Stomach smooth muscle (tissue), 2 donors: ENCODE data around the gene OR10G8.

Source experiments
- H3K27ac ChIP-seq: one replicate; pipeline ENCODE4 v1.7.0; 2013; ENCODE audit warnings: mild to moderate bottlenecking, low read length, inconsistent platforms
- H3K27me3 ChIP-seq, 2 donors: one replicate each; pipeline ENCODE4 v1.7.0; 2013; ENCODE audit warnings: low read length in 2 of 2; ENCODE audit not compliant: insufficient read depth in 2 of 2, control insufficient read depth in 1 of 2
- H3K36me3 ChIP-seq, 2 donors: one replicate each; pipeline ENCODE4 v1.7.0; 2013; ENCODE audit warnings: low read length in 2 of 2; ENCODE audit not compliant: control insufficient read depth in 2 of 2, insufficient read depth in 2 of 2
- H3K4me1 ChIP-seq: one replicate; pipeline ENCODE4 v1.7.0; 2013; ENCODE audit warnings: low read length; ENCODE audit not compliant: control insufficient read depth, insufficient read depth
- H3K4me3 ChIP-seq, 2 donors: one replicate each; pipeline ENCODE4 v1.7.0; 2013; ENCODE audit warnings: low read length in 2 of 2
- H3K9ac ChIP-seq, 2 donors: one replicate each; pipeline ENCODE4 v1.7.0; 2013; ENCODE audit warnings: low read length in 2 of 2, mild to moderate bottlenecking in 1 of 2
- H3K9me3 ChIP-seq, 2 donors: one replicate each; pipeline ENCODE4 v1.7.0; 2013; ENCODE audit warnings: low read length in 2 of 2; ENCODE audit not compliant: control insufficient read depth in 2 of 2
- donor health status: healthy.
- donor health status: Pancreatic carcinoma.

The OR10G8 gene

DNA sequence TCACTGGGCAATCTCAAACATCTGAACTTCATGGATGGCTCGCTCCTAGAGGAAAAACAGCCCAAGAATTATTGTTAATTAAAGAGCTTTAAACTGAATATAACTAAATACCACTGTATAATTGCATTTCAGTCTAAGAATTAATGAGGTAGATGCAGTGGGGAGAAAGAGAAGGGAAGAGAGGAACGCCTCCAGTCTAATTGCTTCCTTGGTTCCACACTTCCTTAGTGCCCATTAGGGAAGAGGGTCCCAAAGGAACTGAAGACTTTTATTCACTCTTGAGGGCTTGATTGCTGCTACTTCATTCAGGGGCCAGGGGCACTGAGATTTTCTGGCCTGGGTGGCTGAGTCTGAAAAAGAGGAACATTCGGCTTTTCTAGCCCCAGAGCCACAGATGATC lies 26.4 kb downstream of the OR10G8 start:
- Histone ChIP-seq H3K9ac (no peak overlapping the region), H3K4me3 (no peak overlapping the region), H3K4me1 (no peaks in the 10 kb centered on the region), H3K27ac (no peak overlapping the region), H3K36me3 (no peaks in the 10 kb centered on the region), H3K9me3 (no peaks in the 10 kb centered on the region), H3K27me3 (no peaks in the 10 kb centered on the region)

DNA sequence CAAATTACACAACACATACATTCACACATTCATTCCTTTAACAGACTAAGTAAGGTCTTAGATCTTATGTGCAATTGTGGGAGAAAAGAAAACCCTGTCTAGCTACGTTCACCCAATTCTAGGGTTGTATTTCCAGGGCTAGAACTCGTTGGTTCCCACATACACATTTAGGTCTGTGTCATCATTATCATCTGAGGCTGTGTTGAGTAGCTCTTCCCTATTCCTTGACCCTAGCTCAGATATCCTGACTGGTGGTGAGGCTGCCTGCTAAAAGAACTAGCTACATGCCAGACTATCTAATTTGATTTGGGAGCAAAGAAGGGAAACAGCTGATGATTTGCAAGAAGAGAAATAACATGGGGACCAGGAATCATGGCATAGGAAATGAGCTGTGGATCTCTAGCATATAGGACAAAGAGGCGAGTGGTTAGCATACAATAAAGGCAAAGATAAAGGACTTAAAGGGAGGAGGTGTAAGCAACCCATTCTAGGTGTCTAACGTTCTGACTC lies 42.1 kb downstream of the OR10G8 start:
- peaks cover 17 to 18% of the 10 kb centered on the region in 2 donors for H3K27me3 ChIP-seq
- no peaks in the 10 kb centered on the region for H3K36me3 ChIP-seq
- peaks cover 6% of the 10 kb centered on the region for H3K4me1 ChIP-seq
- H3K9me3 ChIP-seq: no peaks in the 10 kb centered on the region
- no peak overlapping the region for H3K9ac ChIP-seq
- no peak overlapping the region for H3K4me3 ChIP-seq
- no peak overlapping the region for H3K27ac ChIP-seq

DNA sequence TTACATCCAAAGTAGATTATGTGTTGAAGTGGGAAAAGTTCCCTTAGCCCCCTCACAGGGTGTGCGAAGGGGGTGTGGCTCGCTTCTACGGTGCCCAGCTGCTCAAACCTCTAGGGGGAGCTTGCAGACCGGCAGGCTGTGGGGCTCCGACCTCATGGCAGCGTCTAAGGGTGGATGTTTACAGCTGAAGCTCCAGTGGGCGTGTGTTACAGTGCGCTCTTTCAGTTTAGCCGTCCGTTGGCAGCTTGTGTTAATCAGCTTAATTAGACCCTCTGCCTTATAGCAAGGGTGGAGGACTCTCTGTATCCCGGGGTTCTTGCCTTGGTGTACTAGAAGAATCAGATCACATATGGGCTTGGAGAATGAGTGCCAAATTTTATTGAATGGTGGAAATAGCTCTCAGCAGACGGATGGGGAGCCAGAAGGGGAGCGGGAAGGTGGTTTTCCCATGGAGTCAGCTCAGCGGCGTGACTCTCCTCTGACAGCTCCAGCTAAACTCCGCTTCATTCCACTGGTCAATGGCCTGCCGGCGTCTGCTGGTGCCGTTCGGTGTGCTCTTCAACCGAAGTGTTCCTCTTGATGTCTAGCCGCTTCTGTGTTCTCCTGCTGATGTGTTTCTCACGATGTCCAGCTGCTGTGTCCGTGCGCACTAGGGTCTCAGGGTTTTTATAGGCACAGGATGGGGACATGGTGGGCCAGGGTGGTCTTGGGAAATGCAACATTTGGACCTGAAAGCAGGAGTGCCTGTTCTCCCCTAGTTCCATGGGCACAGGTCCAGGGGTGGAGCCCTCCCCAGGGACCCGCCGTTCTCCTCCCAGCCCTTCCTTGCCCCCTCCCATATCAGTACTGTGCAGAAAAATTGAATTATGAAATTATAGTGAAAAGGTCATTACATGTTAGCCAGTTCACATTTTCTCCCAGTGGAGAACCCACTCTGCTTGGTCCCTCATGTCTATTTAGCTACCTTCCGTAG lies 43.1 kb downstream of the OR10G8 start:
- no peaks in the 10 kb centered on the region for H3K9me3 ChIP-seq
- H3K9ac ChIP-seq: no peak overlapping the region
- H3K4me3 ChIP-seq: peak overlapping the region; percentile 35 to 50
- peaks cover 6% of the 10 kb centered on the region for H3K4me1 ChIP-seq
- H3K27ac ChIP-seq: no peak overlapping the region
- no peaks in the 10 kb centered on the region for H3K36me3 ChIP-seq
- peaks cover 17 to 18% of the 10 kb centered on the region in 2 donors for H3K27me3 ChIP-seq

DNA sequence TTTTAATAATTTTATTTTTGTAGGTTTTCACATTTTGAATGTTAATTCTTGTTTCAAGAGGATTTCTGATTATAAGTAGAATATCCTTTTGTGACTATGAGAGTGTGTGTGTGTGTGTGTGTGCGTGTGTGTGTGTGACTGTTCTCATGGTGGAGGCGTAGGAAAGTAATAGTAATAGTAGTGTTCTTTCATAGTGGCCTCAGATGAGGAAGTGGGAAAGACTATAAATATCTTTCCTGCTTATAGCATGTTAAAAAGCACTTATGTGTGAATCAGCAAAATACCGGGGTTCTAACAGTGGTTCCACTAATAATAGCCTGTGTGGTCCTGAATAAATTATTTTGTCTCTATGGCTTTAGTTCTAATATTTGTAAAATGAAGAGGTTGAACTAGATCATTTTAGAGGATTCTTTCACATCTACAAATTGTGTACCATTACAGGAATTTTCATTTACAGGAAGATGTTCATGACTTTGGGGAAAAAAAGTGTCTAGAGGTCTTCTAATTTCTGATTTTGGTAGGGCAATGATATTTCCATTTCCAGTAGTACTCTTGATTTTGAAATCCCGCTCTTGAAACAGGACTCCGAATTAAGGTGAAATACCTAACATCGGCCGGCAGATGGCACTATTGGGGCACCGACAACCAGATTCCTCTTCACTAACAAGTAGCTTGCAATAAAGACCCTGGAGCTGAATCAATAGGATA lies 44.5 kb downstream of the OR10G8 start:
- Histone ChIP-seq H3K4me1 (peaks cover 8% of the 10 kb centered on the region), H3K9me3 (no peaks in the 10 kb centered on the region), H3K27ac (no peak overlapping the region), H3K27me3 (peaks cover 21 to 23% of the 10 kb centered on the region in 2 donors), H3K4me3 (no peak overlapping the region), H3K36me3 (no peaks in the 10 kb centered on the region), H3K9ac (no peak overlapping the region)

DNA sequence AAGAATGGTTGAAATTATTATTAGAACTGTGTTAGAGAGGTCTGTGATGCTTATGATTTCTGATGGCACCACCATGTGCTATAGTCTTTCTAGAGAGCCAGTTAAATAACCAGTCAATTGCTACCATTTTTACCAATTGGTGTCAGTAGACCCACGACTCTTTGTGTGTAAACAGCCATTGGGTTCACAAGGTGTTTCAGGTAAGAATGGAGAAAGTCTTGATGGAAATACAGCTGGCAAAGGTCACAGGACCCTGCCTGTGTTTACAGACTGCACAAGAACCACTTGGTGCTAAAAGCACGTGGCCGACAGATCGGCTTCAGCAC lies 45.0 kb downstream of the OR10G8 start:
- no peaks in the 10 kb centered on the region for H3K9me3 ChIP-seq
- H3K9ac ChIP-seq: no peak overlapping the region
- no peak overlapping the region for H3K4me3 ChIP-seq
- H3K36me3 ChIP-seq: no peaks in the 10 kb centered on the region
- H3K4me1 ChIP-seq: peaks cover 11% of the 10 kb centered on the region
- H3K27ac ChIP-seq: no peak overlapping the region
- peaks cover 26% of the 10 kb centered on the region in 2 donors for H3K27me3 ChIP-seq

DNA sequence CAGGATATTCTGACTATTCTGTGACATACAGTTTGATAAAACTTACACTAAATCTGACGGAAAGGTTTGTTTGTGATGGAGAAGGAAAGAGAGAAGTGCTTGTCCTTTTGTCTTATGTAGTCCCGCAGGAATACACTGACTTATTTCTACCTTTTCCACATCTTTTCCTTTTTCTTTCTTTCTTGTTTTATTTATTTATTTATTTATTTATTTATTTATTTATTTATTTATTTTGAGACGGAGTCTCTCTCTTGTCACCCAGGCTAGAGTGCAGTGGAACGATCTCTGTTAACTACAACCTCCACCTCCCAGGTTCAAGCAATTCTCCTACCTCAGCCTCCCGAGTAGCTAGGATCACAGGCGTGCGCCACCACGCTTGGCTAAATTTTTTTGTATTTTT lies 45.5 kb downstream of the OR10G8 start:
- Histone ChIP-seq H3K27me3 (peaks cover 25 to 26% of the 10 kb centered on the region in 2 donors), H3K9ac (no peak overlapping the region), H3K9me3 (no peaks in the 10 kb centered on the region), H3K4me3 (no peak overlapping the region), H3K36me3 (no peaks in the 10 kb centered on the region), H3K4me1 (peaks cover 11% of the 10 kb centered on the region), H3K27ac (no peak overlapping the region)

DNA sequence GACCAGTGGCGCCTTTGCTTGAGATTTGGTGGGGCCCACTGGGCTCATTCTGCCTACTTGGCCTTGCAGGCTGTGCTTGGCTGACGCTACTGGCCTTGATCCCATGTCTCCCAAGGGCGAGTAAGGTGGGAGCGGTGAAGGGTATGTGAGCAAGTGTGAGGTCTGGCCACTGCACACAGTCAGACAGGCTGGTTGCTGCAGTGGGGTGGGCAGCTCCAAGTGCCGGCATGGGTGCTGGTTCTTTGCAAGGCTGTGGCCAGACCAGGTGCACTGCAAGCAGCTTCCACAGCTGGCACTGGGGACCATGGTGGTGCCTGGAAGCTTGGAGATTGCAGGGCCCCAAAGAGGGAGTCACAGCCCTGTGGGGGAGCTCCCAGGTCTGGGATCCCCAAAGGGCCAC lies 48.0 kb downstream of the OR10G8 start:
- Histone ChIP-seq H3K27me3 (peaks cover 18 to 23% of the 10 kb centered on the region in 2 donors), H3K9me3 (no peaks in the 10 kb centered on the region), H3K36me3 (no peaks in the 10 kb centered on the region), H3K4me1 (peaks cover 9% of the 10 kb centered on the region), H3K9ac (no peak overlapping the region), H3K4me3 (no peak overlapping the region), H3K27ac (no peak overlapping the region)

DNA sequence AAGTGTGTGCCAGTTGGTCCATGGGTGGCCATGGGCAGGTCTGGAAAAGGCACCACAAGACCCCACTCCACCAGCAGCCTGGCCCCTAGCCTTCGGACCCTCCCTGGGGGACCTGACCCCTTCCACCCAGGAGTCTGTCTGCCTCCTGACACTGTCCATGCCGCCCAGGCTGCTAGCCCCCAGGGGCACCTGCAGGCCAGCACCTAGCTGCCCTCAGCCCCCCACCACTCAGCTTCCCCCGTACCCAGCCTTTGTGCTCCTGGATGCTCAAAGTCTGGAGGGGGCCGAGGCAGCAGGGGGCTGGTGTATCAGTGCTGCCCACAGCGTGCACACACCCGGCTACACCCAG lies 48.9 kb downstream of the OR10G8 start:
- no peak overlapping the region for H3K27ac ChIP-seq
- H3K9ac ChIP-seq: no peak overlapping the region
- H3K36me3 ChIP-seq: no peaks in the 10 kb centered on the region
- H3K27me3 ChIP-seq: peaks cover 11 to 20% of the 10 kb centered on the region in 2 donors
- no peaks in the 10 kb centered on the region for H3K9me3 ChIP-seq
- peak overlapping the region in 1 of 2 donors; percentile 69 for H3K4me3 ChIP-seq
- peaks cover 6% of the 10 kb centered on the region for H3K4me1 ChIP-seq

DNA sequence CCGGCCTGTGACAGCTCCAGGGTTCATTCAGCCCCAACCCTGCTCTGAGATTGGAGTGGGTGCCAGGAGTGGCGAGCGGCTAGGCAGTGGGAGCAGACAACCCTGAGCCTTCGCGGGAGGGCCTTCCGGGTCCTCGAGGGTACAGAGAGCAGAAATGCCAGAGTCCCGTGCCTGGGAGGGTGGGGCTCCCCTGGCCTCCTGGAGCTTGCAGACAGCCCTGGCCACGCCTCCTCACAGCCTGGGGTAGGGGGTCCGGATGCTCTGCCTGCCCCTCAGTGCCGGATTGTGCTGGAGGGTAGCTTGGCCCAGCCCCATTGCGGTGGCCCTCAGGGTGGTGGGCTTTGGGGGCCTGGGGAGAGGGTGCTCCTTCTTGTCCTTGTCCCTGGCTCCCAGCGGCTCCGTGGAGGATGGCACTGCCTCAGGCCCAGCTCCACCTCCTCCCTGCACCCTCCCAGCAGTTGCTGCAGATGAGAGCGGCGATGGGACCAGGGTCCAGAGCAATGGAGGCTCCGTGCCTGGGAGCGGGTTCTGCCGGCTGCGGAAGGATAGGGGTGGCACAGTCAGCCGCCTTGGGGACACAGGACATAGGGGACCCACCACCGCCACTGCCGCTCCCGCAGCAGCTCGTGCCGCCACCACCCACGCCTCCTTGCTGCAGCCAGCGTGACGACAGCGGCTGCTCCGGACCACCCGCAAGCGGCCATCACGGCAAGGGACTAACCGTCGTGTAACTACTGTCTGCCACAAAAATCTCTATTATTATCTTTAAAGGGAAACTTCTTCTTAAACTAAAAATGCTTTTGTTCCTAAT lies 49.4 kb downstream of the OR10G8 start:
- peaks cover 11 to 22% of the 10 kb centered on the region in 2 donors for H3K27me3 ChIP-seq
- H3K27ac ChIP-seq: no peak overlapping the region
- H3K4me1 ChIP-seq: peaks cover 6% of the 10 kb centered on the region
- no peak overlapping the region for H3K9ac ChIP-seq
- peak overlapping the region; percentile 54 to 69 for H3K4me3 ChIP-seq
- H3K9me3 ChIP-seq: no peaks in the 10 kb centered on the region
- no peaks in the 10 kb centered on the region for H3K36me3 ChIP-seq

DNA sequence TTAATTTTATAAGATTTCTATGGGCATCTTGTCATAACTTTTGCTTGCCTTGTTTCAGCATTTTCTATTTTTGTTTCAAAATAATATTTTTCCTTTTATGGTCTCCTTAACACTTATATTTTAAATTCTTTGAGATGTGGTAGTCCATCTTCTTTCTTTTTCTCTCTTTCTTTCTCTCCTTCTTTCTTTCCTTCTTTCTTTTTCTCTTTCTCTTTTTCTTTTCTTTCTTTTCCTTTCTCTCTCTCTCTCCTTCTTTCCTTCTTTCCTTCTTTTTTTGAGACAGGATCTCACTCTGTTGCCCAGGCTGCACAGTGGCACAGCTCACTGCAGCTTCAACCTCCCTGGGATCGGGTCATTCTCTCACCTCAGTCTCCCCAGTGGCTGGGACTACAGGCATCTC lies 50.7 kb downstream of the OR10G8 start:
- peaks cover 11 to 20% of the 10 kb centered on the region in 2 donors for H3K27me3 ChIP-seq
- H3K36me3 ChIP-seq: no peaks in the 10 kb centered on the region
- H3K9me3 ChIP-seq: no peaks in the 10 kb centered on the region
- H3K27ac ChIP-seq: no peak overlapping the region
- no peak overlapping the region for H3K9ac ChIP-seq
- H3K4me1 ChIP-seq: peaks cover 6% of the 10 kb centered on the region
- H3K4me3 ChIP-seq: no peak overlapping the region
